Transverse colon (tissue), 4 donors: ENCODE measurements around the gene MAP4K4. TPM values are rescaled to one million over a fixed set of nuclear protein-coding genes. Genes with fewer than 3 reads are reported as not detected.

Source experiments
- DNase-seq: peaks from one replicate; pipeline ENCODE4 v3.0.0-alpha.2; 2019
- H3K27ac ChIP-seq, 4 donors: fragments of 200-600 bp; sonication (generic); 2 replicates each; pipeline ENCODE4 v1.5.1; 2016 to 2018; ENCODE audit warnings: inconsistent platforms in 4 of 4
- H3K27me3 ChIP-seq: fragments of 200-600 bp; sonication (generic); 2 replicates; pipeline ENCODE4 v1.5.1; 2017; ENCODE audit warnings: inconsistent platforms
- H3K36me3 ChIP-seq, 4 donors: fragments of 200-600 bp; sonication (generic); 2 replicates each; pipeline ENCODE4 v1.5.1; 2017 to 2019; ENCODE audit warnings: inconsistent platforms in 4 of 4
- H3K4me1 ChIP-seq, 4 donors: fragments of 200-600 bp; sonication (generic); 2 replicates each; pipeline ENCODE4 v1.5.1; 2017 to 2020; ENCODE audit warnings: inconsistent platforms in 4 of 4
- H3K4me3 ChIP-seq, 4 donors: fragments of 200-600 bp; sonication (generic); 1 replicate in 1 of 4; 2 replicates in 3 of 4; pipeline versions ENCODE4 v1.5.1 to v1.6.1; 2017 to 2019; ENCODE audit warnings: inconsistent platforms in 4 of 4
- H3K9me3 ChIP-seq, 2 donors: fragments of 200-600 bp; sonication (generic); 2 replicates each; pipeline ENCODE4 v1.5.1; 2017 to 2019; ENCODE audit warnings: inconsistent platforms in 2 of 2
- EP300 ChIP-seq: sonication (generic); formaldehyde crosslinking; IDR thresholded peaks from one replicate; pipeline ENCODE4 v1.6.1; 2017; ENCODE audit warnings: antibody characterized with exemption, low read depth
- POLR2A ChIP-seq: fragments of 450-650 bp; IDR thresholded peaks from one replicate; pipeline ENCODE4 v1.6.1; 2016; ENCODE audit warnings: antibody characterized with exemption, mild to moderate bottlenecking, moderate library complexity
- POLR2AphosphoS5 ChIP-seq, 3 donors: sonication (generic); formaldehyde crosslinking; IDR thresholded peaks; one replicate each; pipeline ENCODE4 v1.6.1; 2016; ENCODE audit warnings: antibody characterized with exemption in 3 of 3
- WGBS, 2 donors: methylation state at CpG; one replicate each; pipeline ENCODE4 v1.1.5; 2018; ENCODE audit warnings: low coverage in 1 of 2; 5-methylcytosine and 5-hydroxymethylcytosine counted together
- in situ Hi-C, 4 donors: fragments of 200-750 bp; cut with MboI; loops; one replicate each; pipeline versions ENCODE4 v1.15.0 to v1.15.1; 2017; ENCODE audit warnings: low sequenced_read_pairs in 3 of 4, low pct_ligation_motif_present in 1 of 4, low pct_unique_long_range_greater_than_20kb in 1 of 4
- intact Hi-C: fragments of 100-400 bp; cut with DNase I; formaldehyde crosslinking; loops from one replicate; pipeline ENCODE4 v1.15.1; 2023; ENCODE audit warnings: low total_unique reads
- total RNA-seq, 4 donors: library from RNA; depleted of rRNA; stranded (reverse); fragments of >200 nt; gene quantifications; one replicate each; pipeline ENCODE4 v1.1.0, GENCODE V29; 2016
- TF ChIP-seq, protein P1 (sequence below), 5 experiments: fragments of 200-600 bp in 3 of 5; fragments of 450-650 bp in 2 of 5; sonication (generic) in 3 of 5; IDR thresholded peaks; 1 replicate in 2 of 5; 2 replicates in 3 of 5; pipeline ENCODE4 v1.5.1; 2016 to 2017; ENCODE audit warnings: antibody characterized with exemption in 5 of 5, inconsistent platforms in 3 of 5, mild to moderate bottlenecking in 2 of 5, moderate library complexity in 1 of 5

The MAP4K4 gene
- total RNA-seq, 4 donors from 2014 or later: 20.3 to 42.3 (median 29.6) TPM

DNA sequence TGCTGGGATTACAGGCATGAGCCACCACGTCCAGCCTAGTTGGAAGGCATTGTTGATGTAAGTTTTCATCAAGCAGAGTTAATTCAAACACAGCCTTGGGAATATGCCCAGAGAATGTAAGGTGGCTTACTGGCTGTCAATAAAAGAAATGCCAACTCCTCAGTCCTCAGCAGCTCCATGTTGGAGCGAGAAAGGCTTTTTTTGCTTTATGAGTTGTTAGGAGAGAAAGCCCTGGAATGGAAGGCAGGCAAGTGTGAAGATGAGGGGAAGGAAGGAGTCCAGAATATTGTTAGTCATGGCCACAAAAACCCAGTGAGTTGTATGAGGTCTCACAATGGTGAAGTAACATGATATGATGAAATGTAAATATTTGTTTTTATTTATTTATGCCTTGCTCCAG is 57.1 kb downstream of the MAP4K4 start:
- TF ChIP-seq POLR2AphosphoS5 (IDR thresholded peaks at IDR 0.05) (no peak), EP300 (no peak), POLR2A (no peak)
- TF ChIP-seq, protein P1, sequence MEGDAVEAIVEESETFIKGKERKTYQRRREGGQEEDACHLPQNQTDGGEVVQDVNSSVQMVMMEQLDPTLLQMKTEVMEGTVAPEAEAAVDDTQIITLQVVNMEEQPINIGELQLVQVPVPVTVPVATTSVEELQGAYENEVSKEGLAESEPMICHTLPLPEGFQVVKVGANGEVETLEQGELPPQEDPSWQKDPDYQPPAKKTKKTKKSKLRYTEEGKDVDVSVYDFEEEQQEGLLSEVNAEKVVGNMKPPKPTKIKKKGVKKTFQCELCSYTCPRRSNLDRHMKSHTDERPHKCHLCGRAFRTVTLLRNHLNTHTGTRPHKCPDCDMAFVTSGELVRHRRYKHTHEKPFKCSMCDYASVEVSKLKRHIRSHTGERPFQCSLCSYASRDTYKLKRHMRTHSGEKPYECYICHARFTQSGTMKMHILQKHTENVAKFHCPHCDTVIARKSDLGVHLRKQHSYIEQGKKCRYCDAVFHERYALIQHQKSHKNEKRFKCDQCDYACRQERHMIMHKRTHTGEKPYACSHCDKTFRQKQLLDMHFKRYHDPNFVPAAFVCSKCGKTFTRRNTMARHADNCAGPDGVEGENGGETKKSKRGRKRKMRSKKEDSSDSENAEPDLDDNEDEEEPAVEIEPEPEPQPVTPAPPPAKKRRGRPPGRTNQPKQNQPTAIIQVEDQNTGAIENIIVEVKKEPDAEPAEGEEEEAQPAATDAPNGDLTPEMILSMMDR (IDR thresholded peaks at IDR 0.05): no peak
- Histone ChIP-seq H3K9me3 (no peaks in the 10 kb centered on the region), H3K27ac (peak overlapping the region in 3 of 4 donors; percentile 18 to 45 (median 37)), H3K4me3 (no peak overlapping the region), H3K36me3 (no peaks in the 10 kb centered on the region), H3K4me1 (peaks cover 30 to 48% (median 31%) of the 10 kb centered on the region in 4 donors), H3K27me3 (no peaks in the 10 kb centered on the region)
- no peak for DNase-seq
- intact Hi-C loops: no loop called here
- in situ Hi-C loops: no loop called here
- WGBS, 2 donors: 66 to 78% methylated on average over 1 to 2 of the region's 2 CpGs

DNA sequence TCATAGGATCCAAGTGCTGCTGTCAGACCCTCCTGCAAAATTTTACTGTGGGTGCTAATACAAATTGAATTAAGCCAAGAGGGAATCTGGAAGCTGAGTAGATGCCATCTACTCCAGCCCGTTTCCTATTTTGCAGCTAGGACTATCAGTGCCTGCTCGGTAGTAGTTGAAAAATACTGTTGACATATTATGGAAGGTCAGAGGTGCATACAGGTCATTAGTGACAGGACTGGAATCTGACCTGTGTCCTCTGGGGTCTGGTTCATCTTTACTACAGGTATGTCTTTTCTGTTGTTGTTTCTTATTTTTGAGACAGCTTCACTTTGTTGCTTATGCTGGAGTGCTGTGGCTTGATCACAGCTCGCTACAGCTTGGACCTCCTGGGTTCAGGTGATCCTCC is 58.8 kb downstream of the MAP4K4 start:
- Histone ChIP-seq H3K9me3 (no peaks in the 10 kb centered on the region), H3K4me3 (no peak overlapping the region), H3K36me3 (no peaks in the 10 kb centered on the region), H3K4me1 (peaks cover 27 to 41% (median 30%) of the 10 kb centered on the region in 4 donors), H3K27me3 (no peaks in the 10 kb centered on the region), H3K27ac (no peak overlapping the region)
- 80 to 88% methylated on average over 1 to 3 of the region's 3 CpGs for whole genome bisulfite sequencing, 2 donors
- DNase-seq: no peak
- TF ChIP-seq POLR2A (no peak), EP300 (no peak), POLR2AphosphoS5 (IDR thresholded peaks at IDR 0.05) (no peak)
- TF ChIP-seq, protein P1 (IDR thresholded peaks at IDR 0.05): no peak
- intact Hi-C loops (no loop called here), in situ Hi-C loops (no loop called here)

DNA sequence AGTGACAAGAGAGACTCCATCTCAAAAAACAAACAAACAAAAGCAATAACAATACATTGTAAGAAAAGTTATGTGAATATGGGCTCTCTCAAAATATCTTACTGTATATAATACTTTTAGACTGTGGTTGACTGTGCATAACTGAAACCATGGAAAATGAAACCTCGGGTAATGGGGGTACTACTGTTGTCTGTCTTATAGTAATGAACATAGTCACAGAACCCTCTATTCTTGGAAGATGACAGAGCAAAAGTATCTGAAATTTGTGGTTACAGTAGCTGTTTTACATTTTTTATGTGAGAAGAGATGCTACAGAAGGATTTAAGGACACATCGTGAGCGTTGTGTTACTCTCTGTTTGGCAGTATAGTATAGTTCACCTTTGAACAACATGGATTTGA is 60.5 kb downstream of the MAP4K4 start:
- intact Hi-C loops: no loop called here
- H3K4me3 ChIP-seq: no peak overlapping the region
- H3K9me3 ChIP-seq: no peaks in the 10 kb centered on the region
- in situ Hi-C loops: no loop called here
- no peak for DNase-seq
- H3K27me3 ChIP-seq: no peaks in the 10 kb centered on the region
- 68 to 84% methylated on average over 3 of the region's 3 CpGs for WGBS, 2 donors
- no peak for TF ChIP-seq POLR2AphosphoS5 (IDR thresholded peaks at IDR 0.05)
- no peak for TF ChIP-seq EP300
- no peak for TF ChIP-seq POLR2A
- TF ChIP-seq, protein P1 (IDR thresholded peaks at IDR 0.05): no peak
- H3K27ac ChIP-seq: no peak overlapping the region
- no peaks in the 10 kb centered on the region for H3K36me3 ChIP-seq
- H3K4me1 ChIP-seq: peaks cover 18 to 34% (median 20%) of the 10 kb centered on the region in 4 donors

DNA sequence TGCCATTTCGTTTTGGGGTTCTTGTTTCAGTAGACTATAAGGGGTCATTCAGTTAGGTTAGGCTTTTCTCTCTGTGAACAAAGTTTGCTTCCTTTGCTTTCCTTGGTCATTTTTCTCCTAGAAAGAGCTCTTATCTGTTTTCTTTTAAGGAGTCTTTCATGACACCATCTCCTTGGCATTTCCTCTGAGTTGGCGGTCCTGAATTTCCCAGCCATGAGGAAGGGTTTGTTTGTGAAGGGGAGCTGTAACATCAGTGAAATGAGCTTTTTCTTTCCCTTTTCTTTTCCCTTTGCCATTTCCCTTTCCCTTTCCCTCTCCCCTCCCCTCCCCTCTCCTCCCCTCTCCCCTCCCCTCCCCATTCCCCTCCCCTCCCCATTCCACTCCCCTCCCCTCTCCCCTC is 61.7 kb downstream of the MAP4K4 start:
- intact Hi-C loops: no loop called here
- peak overlapping the region in 1 of 4 donors; percentile 9 for H3K27ac ChIP-seq
- H3K27me3 ChIP-seq: no peaks in the 10 kb centered on the region
- peaks cover 15 to 35% (median 24%) of the 10 kb centered on the region in 4 donors for H3K4me1 ChIP-seq
- no peak overlapping the region for H3K4me3 ChIP-seq
- TF ChIP-seq POLR2AphosphoS5 (IDR thresholded peaks at IDR 0.05): no peak
- TF ChIP-seq, protein P1 (IDR thresholded peaks at IDR 0.05): no peak
- no peak for TF ChIP-seq EP300
- no peak for TF ChIP-seq POLR2A
- DNase-seq: no peak
- in situ Hi-C loops: no loop called here
- no peaks in the 10 kb centered on the region for H3K9me3 ChIP-seq
- no peaks in the 10 kb centered on the region for H3K36me3 ChIP-seq
- 67 to 70% methylated on average over 2 of the region's 2 CpGs for WGBS, 2 donors
